IPS-NIHi7 (cell line): ENCODE results near the gene IRAK4.

Source experiments
- DNase-seq: peaks from one replicate; pipeline ENCODE4 v3.0.0; 2012; ENCODE audit warnings: mixed read lengths; ENCODE audit errors: extremely low spot score

Gene IRAK4

GRCh38 chr12:43766291-43766690, 7.5 kb downstream of the IRAK4 start:
- DNase-seq: no peak

GRCh38 chr12:43776498-43776897, 17.7 kb downstream of the IRAK4 start:
- DNase-seq: peak; percentile 50

- DNase-seq: no peak
Measured at GRCh38 chr12:43786899-43787693, 28.3 kb downstream of the IRAK4 start.

GRCh38 chr12:43789941-43790340, 31.2 kb downstream of the IRAK4 start:
- DNase-seq: no peak

- no peak for DNase-seq
Measured at GRCh38 chr12:43795716-43796280, 37.0 kb downstream of the IRAK4 start.

GRCh38 chr12:43797561-43798217, 38.9 kb downstream of the IRAK4 start:
- DNase-seq: no peak

- no peak for DNase-seq
Measured at GRCh38 chr12:43805149-43805859, 46.6 kb downstream of the IRAK4 start.

- peak; percentile 94 for DNase-seq
Measured at GRCh38 chr12:43805860-43806736, 47.3 kb downstream of the IRAK4 start, which contains the start of gene TWF1. TSS of gene TWF1 (minus strand) at chr12:43806317. CDS start at chr12:43806245, 72 bp downstream.

- DNase-seq: no peak
Measured at GRCh38 chr12:43806737-43807072, 48.0 kb downstream of the IRAK4 start.

GRCh38 chr12:43807386-43807785, 48.6 kb downstream of the IRAK4 start:
- DNase-seq: no peak

GRCh38 chr12:43812057-43812456, 53.3 kb downstream of the IRAK4 start:
- DNase-seq: no peak

- no peak for DNase-seq
Measured at GRCh38 chr12:43812926-43813325, 54.2 kb downstream of the IRAK4 start.

- DNase-seq: no peak
Measured at GRCh38 chr12:43815416-43815815, 56.7 kb downstream of the IRAK4 start.

GRCh38 chr12:43816168-43816567, 57.4 kb downstream of the IRAK4 start:
- no peak for DNase-seq

- DNase-seq: no peak
Measured at GRCh38 chr12:43824207-43824775, 65.5 kb downstream of the IRAK4 start.

- DNase-seq: no peak
Measured at GRCh38 chr12:43826681-43827080, 67.9 kb downstream of the IRAK4 start.

GRCh38 chr12:43827093-43827492, 68.3 kb downstream of the IRAK4 start:
- no peak for DNase-seq

GRCh38 chr12:43832463-43833168, 73.9 kb downstream of the IRAK4 start:
- no peak for DNase-seq

- no peak for DNase-seq
Measured at GRCh38 chr12:43835264-43835655, 76.5 kb downstream of the IRAK4 start.
